ELR (cell line): Measurements from ENCODE around the gene PEAK3.

Experiments
- DNase-seq: peaks from one replicate; pipeline ENCODE4 v3.0.0-alpha.2; 2015; ENCODE audit warnings: low read depth

PEAK3 gene

DNA sequence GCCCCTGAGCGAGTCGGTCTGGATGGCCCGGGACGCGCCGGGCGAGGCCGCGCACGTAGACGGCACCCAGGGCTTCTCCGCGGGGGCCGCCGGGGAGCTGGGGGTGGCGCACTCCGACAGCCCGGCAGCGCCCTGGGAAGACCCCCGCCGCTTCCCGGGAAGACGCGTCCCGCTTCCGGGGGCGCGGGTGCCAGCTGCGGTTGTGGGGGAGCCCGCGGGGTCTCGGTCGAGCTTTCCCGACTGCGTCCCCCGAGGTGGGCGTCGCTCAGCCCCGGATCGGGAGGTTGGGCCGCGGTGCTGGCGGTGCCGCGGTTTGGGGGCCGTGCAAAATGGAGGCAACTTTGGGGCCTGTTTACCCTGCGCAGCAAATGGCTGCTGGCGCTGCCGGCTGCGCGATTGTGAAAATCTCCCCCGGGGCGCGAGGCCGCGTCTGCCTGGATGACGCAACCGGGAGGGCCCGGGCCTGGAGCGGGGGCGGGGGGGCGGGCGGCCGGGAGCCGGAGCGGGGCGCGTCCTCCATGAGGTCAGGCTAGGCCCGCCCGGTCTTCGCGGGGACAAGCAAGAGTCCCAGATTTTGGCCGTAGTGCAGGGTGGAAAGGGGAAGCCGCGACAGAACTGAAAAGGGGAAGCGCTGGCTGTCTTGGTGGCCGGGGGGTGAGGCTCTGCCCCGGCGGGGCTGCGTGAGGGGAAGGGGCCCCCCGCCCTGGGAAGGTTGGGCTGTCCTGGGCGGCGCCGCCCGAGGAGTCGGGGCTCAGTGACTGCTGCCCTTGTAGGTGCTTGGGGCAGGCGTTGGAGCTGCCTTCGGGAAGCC lies 11.3 kb downstream of the PEAK3 start:
- DNase-seq = peak; percentile 89

DNA sequence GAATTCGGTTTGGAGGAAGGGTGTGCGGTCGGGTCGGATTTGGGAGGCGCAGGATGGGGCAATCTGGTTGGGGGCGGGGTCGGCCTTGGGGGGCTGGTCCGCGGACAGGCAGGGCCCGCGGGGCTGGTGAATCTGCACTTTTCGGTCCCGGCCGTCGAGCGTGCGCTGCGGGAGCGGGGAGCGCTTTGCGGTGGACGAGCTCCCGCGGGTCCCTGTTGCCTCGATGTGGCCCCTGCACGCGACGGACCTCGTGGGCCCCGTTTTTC lies 11.9 kb downstream of the PEAK3 start:
- peak; percentile 45 for DNase-seq

DNA sequence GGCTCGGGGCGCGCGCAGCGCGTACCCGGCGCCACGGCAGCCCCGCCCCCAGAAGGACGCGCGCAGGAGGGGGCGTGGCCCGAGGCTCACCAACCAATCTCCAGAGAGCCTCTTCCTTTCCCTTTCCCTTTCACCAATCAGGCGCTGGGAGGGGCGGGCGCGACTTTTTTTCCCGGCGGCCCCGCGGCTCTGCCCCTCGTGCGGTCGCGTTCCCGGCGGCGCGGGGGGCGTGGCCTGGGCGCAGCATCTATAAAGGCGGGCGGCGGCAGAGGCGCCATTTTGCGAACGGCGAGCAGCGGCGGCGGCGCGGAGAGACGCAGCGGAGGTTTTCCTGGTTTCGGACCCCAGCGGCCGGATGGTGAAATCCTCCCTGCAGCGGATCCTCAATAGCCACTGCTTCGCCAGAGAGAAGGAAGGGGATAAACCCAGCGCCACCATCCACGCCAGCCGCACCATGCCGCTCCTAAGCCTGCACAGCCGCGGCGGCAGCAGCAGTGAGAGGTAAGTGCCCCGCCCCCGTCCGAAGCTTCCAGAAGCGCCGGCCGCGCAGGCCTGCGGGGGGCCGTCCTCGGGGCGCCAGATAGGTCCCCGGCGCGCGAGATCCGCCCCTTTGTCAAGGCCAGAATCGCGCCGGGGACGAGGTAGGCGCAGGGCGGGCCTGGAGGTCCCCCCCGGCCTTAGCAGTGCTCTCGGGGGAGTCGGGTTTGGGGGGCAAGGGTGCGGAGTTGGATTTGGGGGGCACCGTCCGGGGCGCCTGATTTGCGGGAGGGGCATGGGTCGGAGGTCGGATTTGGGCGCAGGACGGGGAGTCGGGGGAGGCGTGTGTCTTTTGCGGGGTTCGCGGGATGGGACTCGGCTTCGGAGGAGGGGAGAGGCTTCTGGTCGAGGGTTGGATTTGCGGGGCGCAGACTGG lies 12.5 kb downstream of the PEAK3 start:
- peak; percentile 97 for DNase-seq

DNA sequence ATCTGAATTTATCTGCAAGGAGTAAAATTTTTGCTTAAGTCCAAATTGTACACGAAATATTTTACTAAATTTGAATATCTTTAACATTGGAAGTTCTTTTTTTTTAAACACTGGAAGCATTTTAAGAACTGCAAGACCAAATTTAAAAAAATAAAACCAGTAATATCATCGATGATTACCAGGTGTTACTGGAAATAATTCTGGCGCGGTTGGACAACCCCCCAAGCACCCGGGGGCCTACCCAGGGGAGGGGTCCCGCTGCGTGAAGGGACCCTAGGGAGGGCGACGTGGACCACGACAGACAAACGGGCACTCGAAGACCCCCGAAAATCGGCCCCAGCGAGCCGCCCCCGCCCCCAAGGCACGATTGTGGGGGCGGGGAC lies 13.1 kb downstream of the PEAK3 start:
- no peak for DNase-seq

DNA sequence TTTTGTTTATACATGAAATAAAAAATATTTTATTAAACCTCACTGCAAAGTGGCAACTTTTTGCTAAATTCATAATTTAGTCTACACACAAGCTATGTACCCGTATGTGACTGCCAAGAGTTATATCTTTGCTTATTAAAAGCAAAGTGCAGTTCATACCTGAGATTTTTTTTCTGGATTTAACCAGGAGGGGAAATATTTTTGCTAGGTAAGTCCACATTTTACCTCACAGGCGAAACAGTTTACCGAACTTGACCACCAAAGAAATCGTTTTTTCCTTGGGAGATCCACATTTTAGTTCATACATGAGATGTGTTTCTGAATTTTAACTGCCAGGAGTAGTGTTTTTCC lies 13.5 kb downstream of the PEAK3 start:
- no peak for DNase-seq

DNA sequence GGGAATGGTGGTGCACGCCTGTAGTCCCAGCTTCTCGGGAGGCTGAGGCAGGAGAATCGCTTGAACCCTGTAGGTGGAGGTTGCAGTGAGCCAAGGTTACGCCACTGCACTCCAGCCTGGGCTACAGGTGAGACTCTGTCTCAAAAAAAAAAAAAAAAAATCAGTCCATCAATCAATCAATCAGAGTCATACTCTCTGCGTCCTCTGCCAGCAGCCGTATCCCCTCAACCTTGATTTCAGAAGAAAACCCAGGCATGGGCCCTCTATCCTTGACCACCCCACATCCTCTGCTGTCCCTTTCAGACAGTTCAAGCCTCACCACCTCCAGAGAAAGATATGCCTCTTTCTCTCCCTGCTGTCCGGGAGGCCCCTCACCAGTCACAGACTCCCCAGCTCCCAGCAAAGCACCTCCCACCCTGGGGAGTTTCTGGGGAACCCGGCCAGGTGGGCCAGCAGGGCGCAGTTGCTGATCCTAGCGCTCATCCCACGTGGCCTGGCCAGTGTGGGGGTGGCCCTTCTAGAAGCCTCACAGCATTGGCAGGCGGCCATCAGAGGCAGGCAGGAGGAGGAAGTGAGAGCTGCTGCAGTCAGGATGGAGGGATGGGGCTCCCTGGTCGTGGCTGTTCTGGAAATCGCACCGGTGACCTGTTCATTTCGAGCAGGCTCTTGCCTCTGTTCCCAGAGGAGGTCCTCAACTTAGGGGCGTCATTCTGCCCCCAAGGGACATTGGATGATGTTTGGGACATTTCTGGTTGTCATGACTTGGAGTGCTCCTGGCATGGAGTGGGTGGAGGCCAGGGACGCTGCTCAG lies 15.6 kb downstream of the PEAK3 start:
- peak; percentile 64 for DNase-seq

DNA sequence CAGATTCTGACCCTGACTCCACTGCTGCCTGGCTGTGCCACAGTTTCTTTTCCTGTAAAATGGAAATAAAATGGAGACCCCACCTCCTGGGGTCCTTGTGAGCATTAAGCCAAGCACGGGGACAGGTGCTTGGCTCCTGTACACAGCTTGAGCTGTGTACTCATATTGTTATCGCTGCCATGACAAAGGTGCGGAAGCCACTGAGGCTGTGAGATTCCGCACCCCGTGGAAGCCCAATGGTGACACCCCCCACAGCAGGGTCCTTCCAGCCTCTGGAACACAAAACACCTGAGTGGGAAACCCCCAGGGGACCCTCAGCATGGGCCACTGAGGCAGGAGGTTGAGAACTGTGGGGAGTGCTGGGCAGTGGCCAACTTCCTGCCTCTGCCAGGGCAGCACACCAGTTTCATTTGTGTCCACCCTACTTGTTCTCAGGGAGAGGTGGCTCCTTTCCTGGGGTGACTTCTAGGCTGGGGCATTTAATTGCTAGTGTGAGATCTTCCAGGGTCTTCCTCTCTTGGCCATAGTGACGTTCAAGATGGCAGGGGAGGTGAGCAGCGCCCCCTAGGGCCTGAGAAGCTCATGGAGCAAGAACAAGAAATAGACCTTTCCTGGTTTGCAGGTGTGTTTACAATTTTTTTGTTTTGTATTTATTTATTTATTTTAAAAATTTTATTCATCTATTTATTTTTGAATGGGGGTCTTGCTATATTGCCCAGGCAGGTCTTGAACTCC lies 20.4 kb downstream of the PEAK3 start:
- DNase-seq = peak; percentile 54

DNA sequence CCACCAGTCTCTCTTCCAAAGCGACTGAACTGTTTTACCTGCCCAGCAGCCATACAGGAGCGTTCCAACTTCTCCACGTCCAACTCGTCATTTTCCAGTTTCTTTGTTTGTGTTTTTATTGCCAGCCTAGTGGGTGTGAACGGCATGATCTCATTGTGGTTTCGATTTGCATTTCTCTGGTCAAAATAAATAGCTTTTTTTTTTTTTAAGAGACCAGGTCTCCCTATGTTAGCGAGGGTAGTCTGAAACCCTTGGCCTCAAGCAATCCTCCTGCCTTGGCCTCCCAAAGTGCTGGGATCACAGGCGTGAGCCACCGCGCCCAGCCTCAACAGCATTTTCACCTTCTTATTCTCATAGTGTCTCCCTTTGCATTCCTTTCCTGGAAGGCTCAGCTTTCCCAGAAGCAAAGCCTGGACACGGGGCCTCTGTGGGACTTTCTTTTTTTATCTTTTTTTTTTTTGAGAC lies 21.6 kb downstream of the PEAK3 start:
- peak; percentile 55 for DNase-seq

DNA sequence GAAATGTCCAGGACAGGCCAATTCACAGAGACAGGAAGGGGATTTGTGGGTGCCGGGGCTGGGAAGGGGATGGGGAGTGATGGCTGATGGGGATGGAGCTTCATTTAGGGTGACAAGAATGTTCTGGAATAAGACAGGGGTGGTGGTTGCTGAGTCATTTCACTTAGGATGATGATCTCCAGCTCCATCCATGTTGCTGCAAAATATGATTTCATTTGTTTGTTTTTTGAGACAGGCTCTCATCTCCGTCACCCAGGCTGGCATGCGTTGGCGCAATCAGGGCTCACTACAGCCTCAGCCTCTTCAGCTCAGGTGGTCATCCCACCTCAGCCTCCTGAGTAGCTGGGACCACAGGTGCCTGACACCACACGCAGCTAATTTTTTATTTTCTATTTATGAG lies 22.6 kb downstream of the PEAK3 start:
- peak; percentile 48 for DNase-seq

DNA sequence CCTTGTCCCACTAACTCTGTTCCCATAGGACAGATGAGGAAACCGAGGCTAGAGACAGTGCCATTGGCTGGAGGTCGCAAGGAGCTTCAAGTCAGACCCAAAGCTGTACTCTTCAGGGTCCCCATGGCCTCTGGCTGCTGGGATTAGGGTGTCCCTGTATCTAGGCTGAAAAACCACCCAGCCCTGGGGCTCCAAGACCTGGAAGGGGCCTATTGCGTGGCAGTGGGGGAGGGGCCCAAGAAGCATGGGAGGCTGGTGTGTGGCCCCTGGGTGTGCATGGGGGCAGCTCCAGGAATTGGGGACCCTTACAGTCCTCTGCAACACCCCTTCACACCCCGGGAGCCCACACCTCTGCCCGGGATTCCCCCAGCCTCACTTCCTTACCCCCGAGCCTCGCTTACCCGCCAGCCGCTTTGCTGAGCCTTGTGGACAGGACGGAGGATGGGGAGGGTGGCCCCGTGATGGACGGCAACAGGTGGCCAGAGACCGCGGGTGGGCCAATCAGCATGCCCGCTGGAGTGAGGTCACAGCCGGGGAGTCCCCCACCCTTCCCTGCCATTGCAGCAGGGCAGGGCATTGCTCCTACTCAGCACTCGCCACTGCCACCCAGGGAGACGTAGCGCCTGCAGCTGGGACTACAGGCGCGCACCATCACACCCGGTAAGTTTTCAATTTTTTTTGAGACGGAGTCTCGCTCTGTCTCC lies 25.8 kb downstream of the PEAK3 start, which contains the start of gene JSRP1:
JSRP1 (minus strand) TSS at position 436 of the 704 bp plus-strand sequence. CDS start 1,103 bp downstream, outside the sequence.
- DNase-seq = no peak

DNA sequence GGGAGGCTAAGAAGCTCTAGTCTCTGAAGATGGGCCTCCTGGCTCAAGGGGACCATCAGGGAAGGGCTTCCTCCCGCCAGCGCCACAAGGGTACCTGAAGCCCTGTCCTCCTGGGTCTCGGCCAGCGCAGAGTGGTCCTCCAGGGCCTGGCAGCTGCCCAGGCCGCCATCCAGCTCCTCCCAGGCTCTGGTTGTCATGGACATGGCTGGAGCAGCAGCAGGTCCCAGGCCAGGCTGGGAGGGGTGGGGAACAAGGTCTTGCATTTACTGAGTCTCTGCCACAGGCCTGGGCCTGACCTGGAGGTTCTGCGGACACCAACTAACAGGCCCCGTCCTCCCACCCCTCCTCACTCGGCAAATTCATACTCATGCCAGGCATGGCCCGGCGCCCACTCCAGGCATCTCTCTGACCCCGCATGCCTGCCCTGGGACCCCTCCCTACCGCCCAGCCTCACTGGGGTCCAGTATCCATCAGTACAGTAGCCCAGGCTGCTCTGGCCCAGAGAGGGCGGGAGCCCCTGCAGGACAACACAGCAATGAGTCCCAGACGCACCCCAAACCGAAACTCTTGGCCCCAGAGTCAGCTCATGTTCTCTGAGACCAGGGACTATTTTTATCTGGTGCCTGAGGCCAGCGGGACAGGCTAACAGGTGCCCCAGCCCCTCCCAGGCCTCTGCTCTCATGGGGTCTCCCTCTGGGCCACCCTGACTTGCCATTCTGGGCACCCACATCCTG lies 26.7 kb downstream of the PEAK3 start:
- no peak for DNase-seq

DNA sequence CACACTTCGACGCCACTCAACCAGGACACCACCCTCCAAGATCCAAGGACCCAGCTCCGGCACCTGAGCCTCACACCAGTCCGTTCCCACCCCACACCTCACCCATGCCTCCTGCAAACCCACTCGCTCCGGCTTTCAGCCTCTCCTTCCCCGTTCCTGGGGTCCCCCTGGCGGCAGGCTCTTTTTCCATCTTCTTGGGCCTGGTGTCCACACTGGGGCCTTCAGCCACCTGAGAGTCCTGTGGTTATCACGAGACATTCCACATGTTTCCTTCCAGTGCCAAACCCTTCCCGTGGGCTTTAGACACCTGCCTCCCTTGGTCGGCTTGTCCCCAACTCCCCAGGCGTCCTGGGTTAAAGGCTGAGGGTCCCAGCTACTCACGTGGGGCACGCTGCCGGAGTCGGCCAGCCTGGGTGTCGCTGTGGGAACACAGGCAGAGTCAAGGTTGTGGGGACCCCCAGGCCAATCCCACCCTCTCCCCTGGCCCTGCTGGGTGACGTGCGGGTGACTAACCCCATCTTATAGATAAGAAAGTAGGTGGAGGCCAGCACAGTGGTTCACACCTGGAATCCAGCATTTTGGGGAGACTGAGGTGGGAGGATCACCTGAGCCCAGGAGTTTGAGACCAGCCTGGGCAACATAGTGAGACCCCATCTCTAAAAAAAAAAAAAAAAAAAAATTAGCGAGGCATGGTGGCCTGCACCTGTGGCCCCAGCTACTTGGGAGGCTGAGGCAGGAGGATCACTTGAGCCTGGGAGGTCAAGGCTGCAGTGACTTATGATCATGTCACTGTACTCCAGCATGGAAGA lies 27.7 kb downstream of the PEAK3 start:
- no peak for DNase-seq

DNA sequence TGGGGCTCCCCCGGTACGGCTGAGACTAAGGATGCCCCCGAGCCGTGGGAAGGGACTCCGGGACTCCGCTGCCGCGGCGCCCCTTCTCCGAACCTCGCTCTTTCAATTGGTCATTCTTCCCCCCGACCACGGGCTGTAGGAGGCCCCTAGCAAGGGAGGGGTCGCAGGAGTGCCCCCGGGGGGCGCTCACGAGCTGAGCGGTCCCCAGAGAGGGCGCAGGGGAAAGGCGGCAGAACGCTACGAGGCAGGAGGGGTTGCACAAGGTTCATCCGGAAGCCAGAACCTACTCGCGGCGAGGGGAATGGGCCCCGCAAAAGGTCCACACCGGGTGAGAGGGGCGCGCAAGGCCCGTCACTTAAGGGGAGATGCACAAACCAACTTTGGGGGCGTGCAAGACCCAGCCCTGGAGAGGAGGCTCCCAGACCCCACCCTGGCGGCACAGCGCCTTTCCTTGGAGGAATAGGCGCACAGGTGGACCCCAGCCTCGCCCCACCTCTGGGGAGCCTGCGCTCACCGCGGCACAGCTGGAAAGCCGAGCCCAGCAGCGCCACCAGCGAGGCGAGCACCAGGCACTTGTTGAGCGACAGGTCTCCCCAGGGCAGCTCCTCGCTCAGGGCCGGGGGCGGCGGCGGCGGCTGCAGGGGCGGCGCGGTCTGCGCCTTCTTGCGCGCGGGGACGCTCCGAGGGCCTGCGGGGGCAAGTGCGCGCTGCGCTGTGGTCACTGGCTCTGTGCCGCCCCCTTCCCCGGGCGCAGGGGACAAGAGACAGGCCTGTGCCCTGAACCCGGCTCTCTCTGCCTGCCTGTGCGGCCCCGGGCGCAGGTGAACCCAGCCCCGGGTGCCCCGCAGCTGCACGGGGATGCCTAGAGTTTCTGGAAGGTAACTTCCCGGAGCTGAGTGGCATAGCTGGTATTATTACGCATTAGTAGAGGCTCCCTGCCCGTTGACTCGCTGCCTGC lies 28.6 kb downstream of the PEAK3 start:
- no peak for DNase-seq

DNA sequence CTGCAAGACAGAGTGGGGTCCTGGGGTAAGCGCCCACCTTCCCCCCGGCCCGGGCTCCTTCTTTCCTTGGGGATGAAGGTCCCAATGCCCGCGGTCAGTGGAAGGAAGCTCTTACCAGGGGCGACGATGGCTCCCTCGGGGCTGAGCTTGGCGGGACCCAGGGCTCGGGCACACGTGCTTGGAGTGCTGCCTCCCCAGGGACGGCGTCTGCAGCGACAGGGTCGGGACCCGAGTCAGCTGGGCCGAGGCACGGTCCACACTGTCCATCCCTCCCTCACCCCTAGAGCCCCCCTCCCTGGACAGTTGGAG lies 29.2 kb downstream of the PEAK3 start:
- no peak for DNase-seq

DNA sequence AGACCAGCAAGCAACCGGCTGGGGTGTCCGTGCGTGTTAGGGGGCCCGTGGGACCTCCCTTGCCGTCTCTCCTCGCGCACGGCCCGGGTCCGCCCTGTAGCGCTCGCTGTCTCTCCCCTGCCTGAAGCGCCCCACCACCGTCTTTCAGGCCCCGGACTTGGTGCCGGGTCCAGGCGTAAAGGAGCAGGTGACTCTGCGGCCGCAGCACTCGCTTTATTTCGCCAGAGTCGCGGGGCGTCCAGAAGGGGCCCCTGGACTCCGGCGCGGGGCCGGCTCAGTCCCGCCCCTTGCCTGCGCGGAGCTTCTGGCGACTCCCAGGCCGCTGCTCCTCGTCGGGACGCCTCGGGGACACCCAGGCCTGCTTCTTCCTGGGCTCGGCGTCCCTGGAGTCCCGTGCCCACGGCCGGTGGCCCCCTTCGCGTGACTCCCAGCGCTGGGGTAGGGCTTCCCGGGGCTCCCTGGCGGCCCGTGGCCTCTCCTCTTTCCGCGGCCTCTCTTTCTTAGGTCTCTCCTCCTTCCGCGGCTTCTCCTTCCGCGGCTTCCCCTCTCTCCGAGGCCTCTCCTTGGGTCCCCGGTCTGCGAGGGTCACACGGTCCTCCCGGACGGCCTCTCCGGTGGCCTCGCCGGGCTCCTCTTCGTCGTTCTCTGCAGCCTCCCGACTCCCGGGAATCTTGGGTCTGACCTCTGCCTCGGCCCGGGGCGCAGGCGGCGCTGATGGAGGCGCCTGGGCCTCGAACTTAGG lies 29.7 kb downstream of the PEAK3 start:
- no peak for DNase-seq

DNA sequence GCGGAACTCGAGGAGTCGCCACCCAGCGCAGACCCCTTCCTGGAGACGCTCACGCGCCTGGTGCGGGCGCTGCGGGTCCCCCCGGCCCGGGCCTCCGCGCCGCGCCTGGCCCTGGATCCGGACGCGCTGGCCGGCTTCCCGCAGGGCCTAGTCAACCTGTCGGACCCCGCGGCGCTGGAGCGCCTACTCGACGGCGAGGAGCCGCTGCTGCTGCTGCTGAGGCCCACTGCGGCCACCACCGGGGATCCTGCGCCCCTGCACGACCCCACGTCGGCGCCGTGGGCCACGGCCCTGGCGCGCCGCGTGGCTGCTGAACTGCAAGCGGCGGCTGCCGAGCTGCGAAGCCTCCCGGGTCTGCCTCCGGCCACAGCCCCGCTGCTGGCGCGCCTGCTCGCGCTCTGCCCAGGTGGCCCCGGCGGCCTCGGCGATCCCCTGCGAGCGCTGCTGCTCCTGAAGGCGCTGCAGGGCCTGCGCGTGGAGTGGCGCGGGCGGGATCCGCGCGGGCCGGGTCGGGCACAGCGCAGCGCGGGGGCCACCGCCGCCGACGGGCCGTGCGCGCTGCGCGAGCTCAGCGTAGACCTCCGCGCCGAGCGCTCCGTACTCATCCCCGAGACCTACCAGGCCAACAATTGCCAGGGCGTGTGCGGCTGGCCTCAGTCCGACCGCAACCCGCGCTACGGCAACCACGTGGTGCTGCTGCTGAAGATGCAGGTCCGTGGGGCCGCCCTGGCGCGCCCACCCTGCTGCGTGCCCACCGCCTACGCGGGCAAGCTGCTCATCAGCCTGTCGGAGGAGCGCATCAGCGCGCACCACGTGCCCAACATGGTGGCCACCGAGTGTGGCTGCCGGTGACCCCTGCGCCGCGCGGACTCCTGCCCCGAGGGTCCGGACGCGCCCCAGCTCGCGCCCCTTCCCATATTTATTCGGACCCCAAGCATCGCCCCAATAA lies 30.6 kb downstream of the PEAK3 start:
- DNase-seq = no peak

DNA sequence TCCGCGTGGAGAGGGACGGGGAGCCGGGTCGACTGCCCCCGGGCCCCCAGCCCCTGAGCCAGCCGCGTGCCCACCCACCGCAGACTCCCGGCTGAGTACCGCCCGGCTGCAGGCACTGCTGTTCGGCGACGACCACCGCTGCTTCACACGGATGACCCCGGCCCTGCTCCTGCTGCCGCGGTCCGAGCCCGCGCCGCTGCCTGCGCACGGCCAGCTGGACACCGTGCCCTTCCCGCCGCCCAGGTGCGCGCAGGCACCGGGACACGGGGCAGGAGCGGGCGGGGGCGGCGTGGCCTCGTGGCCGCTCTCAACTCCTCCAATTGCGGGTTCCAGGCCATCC lies 31.2 kb downstream of the PEAK3 start:
- no peak for DNase-seq
